ENCODE measurements around the gene EPHA2. TPM values are rescaled to one million over a fixed set of nuclear protein-coding genes. Genes with fewer than 3 reads are reported as not detected.
"Not testable (repeated sequence)": the region's sequence is repeated elsewhere in the genome, so short reads cannot be mapped to it uniquely, and the experiment has no call there.

EPHA2 gene
- total and polyA plus RNA-seq, 9 donors = 3.3 to 9.8 (median 6.9) TPM

DNA sequence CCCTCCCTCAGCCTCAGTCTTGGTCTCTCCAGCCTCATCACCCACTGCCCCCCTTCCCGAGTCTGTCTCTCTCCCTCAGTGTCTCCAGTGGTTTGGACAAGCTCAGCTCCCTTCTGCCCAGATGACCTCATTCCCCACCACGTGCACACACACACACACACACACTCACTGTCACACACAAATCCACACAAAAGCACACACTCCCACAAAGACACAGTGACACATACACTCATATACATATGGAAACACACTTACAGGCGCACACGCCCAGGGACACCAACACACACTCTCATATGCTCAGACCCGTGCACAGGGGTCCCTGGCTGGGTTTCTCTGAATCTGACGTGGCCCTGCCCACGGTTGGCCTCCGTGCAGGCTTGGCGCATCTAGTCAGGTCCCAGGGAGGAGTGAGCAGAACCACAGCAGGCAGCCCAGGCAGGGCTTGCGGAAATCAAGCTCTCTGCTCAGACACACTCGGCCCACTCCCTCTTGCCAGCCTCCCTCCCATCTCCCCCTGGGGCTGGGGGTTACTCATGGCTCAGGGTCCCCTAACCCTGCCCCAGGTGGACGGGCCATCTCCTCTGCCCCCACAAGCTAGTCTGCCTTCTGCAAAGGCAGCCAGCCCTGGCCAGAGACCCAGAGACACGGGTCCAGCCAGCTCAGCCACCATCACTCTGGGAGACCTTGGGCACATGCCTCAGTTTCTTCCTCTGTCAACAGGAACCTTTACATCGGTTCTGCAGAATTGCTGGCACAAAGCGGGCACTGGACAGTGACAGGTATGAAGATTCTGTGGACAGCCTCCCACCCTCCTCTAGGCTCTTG lies 43.9 kb downstream of the EPHA2 start:
- H3K4me1 ChIP-seq (ENCODE audit: control insufficient read depth, insufficient read depth, low read length) = peaks cover 32% of the 10 kb centered on the region
- H3K27me3 ChIP-seq (ENCODE audit: control insufficient read depth, insufficient read depth, low read length) = no peaks in the 10 kb centered on the region
- H3K4me3 ChIP-seq (ENCODE audit: low read length) = no peak overlapping the region
- peak; percentile 86 for DNase-seq
- 24% methylated on average over 9 of the region's 15 CpGs for WGBS (ENCODE audit: insufficient coverage)
- H3K27ac ChIP-seq (ENCODE audit: low read length) = peak overlapping the region; percentile 51
- H3K36me3 ChIP-seq (ENCODE audit: control insufficient read depth, insufficient read depth, low read length) = no peaks in the 10 kb centered on the region
- H3K9me3 ChIP-seq (replicated peaks; ENCODE audit: control insufficient read depth, low read depth, low read length) = no peaks in the 10 kb centered on the region

GRCh38 chr1:16110884-16111283 lies 45.0 kb downstream of the EPHA2 start:
- no peak overlapping the region for H3K4me3 ChIP-seq (ENCODE audit: low read length)
- H3K9me3 ChIP-seq (replicated peaks; ENCODE audit: control insufficient read depth, low read depth, low read length) = no peaks in the 10 kb centered on the region
- 75% methylated on average over 2 of the region's 7 CpGs for WGBS (ENCODE audit: insufficient coverage)
- H3K27me3 ChIP-seq (ENCODE audit: control insufficient read depth, insufficient read depth, low read length) = no peaks in the 10 kb centered on the region
- peaks cover 32% of the 10 kb centered on the region for H3K4me1 ChIP-seq (ENCODE audit: control insufficient read depth, insufficient read depth, low read length)
- no peak for DNase-seq
- no peak overlapping the region for H3K27ac ChIP-seq (ENCODE audit: low read length)
- H3K36me3 ChIP-seq (ENCODE audit: control insufficient read depth, insufficient read depth, low read length) = no peaks in the 10 kb centered on the region

GRCh38 chr1:16110456-16110855 lies 45.4 kb downstream of the EPHA2 start:
- no peak overlapping the region for H3K27ac ChIP-seq (ENCODE audit: low read length)
- no peak overlapping the region for H3K4me3 ChIP-seq (ENCODE audit: low read length)
- no peaks in the 10 kb centered on the region for H3K9me3 ChIP-seq (replicated peaks; ENCODE audit: control insufficient read depth, low read depth, low read length)
- peaks cover 32% of the 10 kb centered on the region for H3K4me1 ChIP-seq (ENCODE audit: control insufficient read depth, insufficient read depth, low read length)
- no peak for DNase-seq
- H3K36me3 ChIP-seq (ENCODE audit: control insufficient read depth, insufficient read depth, low read length) = no peaks in the 10 kb centered on the region
- no peaks in the 10 kb centered on the region for H3K27me3 ChIP-seq (ENCODE audit: control insufficient read depth, insufficient read depth, low read length)
- WGBS (ENCODE audit: insufficient coverage) = 79% methylated on average over 3 of the region's 6 CpGs

GRCh38 chr1:16109571-16109970 lies 46.3 kb downstream of the EPHA2 start:
- WGBS (ENCODE audit: insufficient coverage) = 20% methylated on average over 1 of the region's 1 CpG
- no peaks in the 10 kb centered on the region for H3K9me3 ChIP-seq (replicated peaks; ENCODE audit: control insufficient read depth, low read depth, low read length)
- no peak overlapping the region for H3K4me3 ChIP-seq (ENCODE audit: low read length)
- peaks cover 24% of the 10 kb centered on the region for H3K4me1 ChIP-seq (ENCODE audit: control insufficient read depth, insufficient read depth, low read length)
- no peak for DNase-seq
- no peaks in the 10 kb centered on the region for H3K36me3 ChIP-seq (ENCODE audit: control insufficient read depth, insufficient read depth, low read length)
- no peak overlapping the region for H3K27ac ChIP-seq (ENCODE audit: low read length)
- no peaks in the 10 kb centered on the region for H3K27me3 ChIP-seq (ENCODE audit: control insufficient read depth, insufficient read depth, low read length)

- not testable (repeated sequence) for H3K27me3 ChIP-seq (ENCODE audit: control insufficient read depth, insufficient read depth, low read length); H3K27ac ChIP-seq (ENCODE audit: low read length); H3K4me3 ChIP-seq (ENCODE audit: low read length); H3K36me3 ChIP-seq (ENCODE audit: control insufficient read depth, insufficient read depth, low read length); DNase-seq; H3K9me3 ChIP-seq (replicated peaks; ENCODE audit: control insufficient read depth, low read depth, low read length); H3K4me1 ChIP-seq (ENCODE audit: control insufficient read depth, insufficient read depth, low read length)
- 36% methylated on average over 5 of the region's 5 CpGs for WGBS (ENCODE audit: insufficient coverage)
Observed at GRCh38 chr1:16107039-16107438, 48.8 kb downstream of the EPHA2 start.

GRCh38 chr1:16101623-16102022 lies 54.2 kb downstream of the EPHA2 start:
- no peak overlapping the region for H3K27ac ChIP-seq (ENCODE audit: low read length)
- H3K4me3 ChIP-seq (ENCODE audit: low read length) = no peak overlapping the region
- no peak for DNase-seq
- 41% methylated on average over 8 of the region's 9 CpGs for WGBS (ENCODE audit: insufficient coverage)
- no peaks in the 10 kb centered on the region for H3K4me1 ChIP-seq (ENCODE audit: control insufficient read depth, insufficient read depth, low read length)
- H3K36me3 ChIP-seq (ENCODE audit: control insufficient read depth, insufficient read depth, low read length) = no peaks in the 10 kb centered on the region
- H3K27me3 ChIP-seq (ENCODE audit: control insufficient read depth, insufficient read depth, low read length) = no peaks in the 10 kb centered on the region
- no peaks in the 10 kb centered on the region for H3K9me3 ChIP-seq (replicated peaks; ENCODE audit: control insufficient read depth, low read depth, low read length)

DNA sequence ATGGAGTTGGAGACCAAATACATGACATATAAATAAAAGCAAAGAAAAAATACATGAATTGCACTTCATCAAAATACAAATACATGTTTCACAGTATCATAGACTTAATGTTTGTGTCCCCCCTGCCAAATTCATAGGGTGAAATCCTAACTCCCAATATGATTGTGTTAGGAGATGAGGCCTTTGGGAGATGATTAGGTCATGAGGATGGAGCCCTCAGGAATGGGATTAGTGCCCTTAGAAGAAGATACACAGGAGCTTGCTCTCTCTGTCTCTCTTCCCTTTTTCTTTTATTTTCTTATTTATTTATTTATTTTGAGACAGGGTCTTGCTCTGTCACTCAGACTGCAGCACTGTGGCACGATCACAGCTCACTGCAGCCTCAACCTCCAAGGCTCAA lies 56.5 kb downstream of the EPHA2 start:
- Histone ChIP-seq H3K4me1 (ENCODE audit: control insufficient read depth, insufficient read depth, low read length) (no peaks in the 10 kb centered on the region), H3K27ac (ENCODE audit: low read length) (no peak overlapping the region), H3K9me3 (replicated peaks; ENCODE audit: control insufficient read depth, low read depth, low read length) (no peaks in the 10 kb centered on the region), H3K36me3 (ENCODE audit: control insufficient read depth, insufficient read depth, low read length) (no peaks in the 10 kb centered on the region), H3K27me3 (ENCODE audit: control insufficient read depth, insufficient read depth, low read length) (peaks cover 2% of the 10 kb centered on the region), H3K4me3 (ENCODE audit: low read length) (no peak overlapping the region)
- DNase-seq = no peak
- 100% methylated on average over 1 of the region's 1 CpG for WGBS (ENCODE audit: insufficient coverage)

GRCh38 chr1:16095447-16095846 lies 60.4 kb downstream of the EPHA2 start:
- no peak for DNase-seq
- 85% methylated on average over 2 of the region's 9 CpGs for WGBS (ENCODE audit: insufficient coverage)
- Histone ChIP-seq H3K27ac (ENCODE audit: low read length) (no peak overlapping the region), H3K9me3 (replicated peaks; ENCODE audit: control insufficient read depth, low read depth, low read length) (no peaks in the 10 kb centered on the region), H3K4me3 (ENCODE audit: low read length) (no peak overlapping the region), H3K4me1 (ENCODE audit: control insufficient read depth, insufficient read depth, low read length) (no peaks in the 10 kb centered on the region), H3K36me3 (ENCODE audit: control insufficient read depth, insufficient read depth, low read length) (no peaks in the 10 kb centered on the region), H3K27me3 (ENCODE audit: control insufficient read depth, insufficient read depth, low read length) (peaks cover 4% of the 10 kb centered on the region)

- H3K27ac ChIP-seq (ENCODE audit: low read length) = no peak overlapping the region
- no peak overlapping the region for H3K4me3 ChIP-seq (ENCODE audit: low read length)
- H3K36me3 ChIP-seq (ENCODE audit: control insufficient read depth, insufficient read depth, low read length) = no peaks in the 10 kb centered on the region
- H3K27me3 ChIP-seq (ENCODE audit: control insufficient read depth, insufficient read depth, low read length) = peaks cover 4% of the 10 kb centered on the region
- H3K9me3 ChIP-seq (replicated peaks; ENCODE audit: control insufficient read depth, low read depth, low read length) = no peaks in the 10 kb centered on the region
- no peak for DNase-seq
- no peaks in the 10 kb centered on the region for H3K4me1 ChIP-seq (ENCODE audit: control insufficient read depth, insufficient read depth, low read length)
- WGBS (ENCODE audit: insufficient coverage) = 100% methylated on average over 6 of the region's 21 CpGs
Observed at GRCh38 chr1:16094453-16095158, 61.3 kb downstream of the EPHA2 start.

DNA sequence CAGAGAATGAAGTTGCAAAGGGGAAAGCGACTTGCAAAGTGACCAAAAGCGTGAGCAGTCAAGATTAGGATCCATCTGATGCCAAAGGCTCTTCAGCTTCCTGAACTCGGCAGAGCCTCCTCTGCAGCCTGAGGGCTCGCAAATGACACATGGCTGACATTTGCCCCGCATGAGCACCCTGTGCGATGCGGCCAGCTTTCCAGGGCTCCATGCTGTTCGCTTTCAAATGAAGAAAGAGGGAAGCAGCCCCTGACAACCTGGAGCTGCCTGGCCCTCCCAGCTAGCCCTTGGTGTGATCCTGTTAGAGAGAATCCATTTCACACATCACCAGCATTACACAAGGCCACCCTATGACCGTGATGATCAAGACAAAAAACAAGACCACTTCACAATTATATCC lies 62.3 kb downstream of the EPHA2 start:
- Histone ChIP-seq H3K9me3 (replicated peaks; ENCODE audit: control insufficient read depth, low read depth, low read length) (no peaks in the 10 kb centered on the region), H3K27me3 (ENCODE audit: control insufficient read depth, insufficient read depth, low read length) (peaks cover 4% of the 10 kb centered on the region), H3K4me1 (ENCODE audit: control insufficient read depth, insufficient read depth, low read length) (peaks cover 4% of the 10 kb centered on the region), H3K36me3 (ENCODE audit: control insufficient read depth, insufficient read depth, low read length) (no peaks in the 10 kb centered on the region), H3K4me3 (ENCODE audit: low read length) (no peak overlapping the region), H3K27ac (ENCODE audit: low read length) (no peak overlapping the region)
- DNase-seq = no peak
- WGBS (ENCODE audit: insufficient coverage) = 62% methylated on average over 8 of the region's 9 CpGs
